Duodenal mucosa (tissue), 2 donors: ENCODE data around the gene ZFYVE28.
A peak's percentile ranks its signal among the peaks of the same experiment; 100 is the strongest.

Experiments
- H3K27ac ChIP-seq: one replicate; pipeline ENCODE4 v1.7.0; 2013; ENCODE audit warnings: low read depth, low read length
- H3K27me3 ChIP-seq, 2 donors: one replicate each; pipeline ENCODE4 v1.7.0; 2013; ENCODE audit warnings: low read length in 2 of 2, control low read depth in 1 of 2; ENCODE audit not compliant: insufficient read depth in 2 of 2, control insufficient read depth in 1 of 2
- H3K36me3 ChIP-seq, 2 donors: one replicate each; pipeline ENCODE4 v1.7.0; 2013; ENCODE audit warnings: low read length in 2 of 2, control low read depth in 1 of 2; ENCODE audit not compliant: insufficient read depth in 2 of 2, control insufficient read depth in 1 of 2
- H3K4me1 ChIP-seq, 2 donors: one replicate each; pipeline ENCODE4 v1.7.0; 2013; ENCODE audit warnings: low read length in 2 of 2, control low read depth in 1 of 2; ENCODE audit not compliant: insufficient read depth in 2 of 2, control insufficient read depth in 1 of 2
- H3K4me3 ChIP-seq, 2 donors: one replicate each; pipeline ENCODE4 v1.7.0; 2013; ENCODE audit warnings: low read length in 2 of 2, low read depth in 1 of 2
- H3K9ac ChIP-seq, 2 donors: one replicate each; pipeline ENCODE4 v1.7.0; 2013; ENCODE audit warnings: low read length in 2 of 2, low read depth in 1 of 2
- H3K9me3 ChIP-seq, 2 donors: one replicate each; pipeline ENCODE4 v1.7.0; 2013; ENCODE audit warnings: low read length in 2 of 2, control low read depth in 1 of 2; ENCODE audit not compliant: control insufficient read depth in 1 of 2

The ZFYVE28 gene

GRCh38 chr4:2416564-2417225 lies 1.8 kb downstream of the ZFYVE28 start:
- peaks cover 25 to 27% of the 10 kb centered on the region in 2 donors for H3K27me3 ChIP-seq
- H3K27ac ChIP-seq = no peak overlapping the region

GRCh38 chr4:2415881-2416563 lies 2.4 kb downstream of the ZFYVE28 start:
- Histone ChIP-seq H3K27me3 (peaks cover 23 to 27% of the 10 kb centered on the region in 2 donors), H3K9ac (peak overlapping the region; percentile 63 to 66), H3K36me3 (no peaks in the 10 kb centered on the region), H3K4me1 (peaks cover 51 to 53% of the 10 kb centered on the region in 2 donors), H3K9me3 (no peaks in the 10 kb centered on the region), H3K27ac (no peak overlapping the region), H3K4me3 (peak overlapping the region; percentile 66 to 78)

More at GRCh38 chr4:2416564-2417225, 1.8 kb downstream of the ZFYVE28 start:
- Histone ChIP-seq H3K36me3 (no peaks in the 10 kb centered on the region), H3K4me1 (peaks cover 46 to 49% of the 10 kb centered on the region in 2 donors), H3K9ac (peak overlapping the region; percentile 63 to 66), H3K4me3 (peak overlapping the region; percentile 66 to 78), H3K9me3 (no peaks in the 10 kb centered on the region)

- Histone ChIP-seq H3K4me1 (peaks cover 51 to 53% of the 10 kb centered on the region in 2 donors), H3K27me3 (peaks cover 15 to 21% of the 10 kb centered on the region in 2 donors), H3K4me3 (no peak overlapping the region), H3K36me3 (no peaks in the 10 kb centered on the region), H3K9me3 (no peaks in the 10 kb centered on the region), H3K9ac (no peak overlapping the region), H3K27ac (no peak overlapping the region)
Measured at GRCh38 chr4:2415213-2415612, 3.2 kb downstream of the ZFYVE28 start.

DNA sequence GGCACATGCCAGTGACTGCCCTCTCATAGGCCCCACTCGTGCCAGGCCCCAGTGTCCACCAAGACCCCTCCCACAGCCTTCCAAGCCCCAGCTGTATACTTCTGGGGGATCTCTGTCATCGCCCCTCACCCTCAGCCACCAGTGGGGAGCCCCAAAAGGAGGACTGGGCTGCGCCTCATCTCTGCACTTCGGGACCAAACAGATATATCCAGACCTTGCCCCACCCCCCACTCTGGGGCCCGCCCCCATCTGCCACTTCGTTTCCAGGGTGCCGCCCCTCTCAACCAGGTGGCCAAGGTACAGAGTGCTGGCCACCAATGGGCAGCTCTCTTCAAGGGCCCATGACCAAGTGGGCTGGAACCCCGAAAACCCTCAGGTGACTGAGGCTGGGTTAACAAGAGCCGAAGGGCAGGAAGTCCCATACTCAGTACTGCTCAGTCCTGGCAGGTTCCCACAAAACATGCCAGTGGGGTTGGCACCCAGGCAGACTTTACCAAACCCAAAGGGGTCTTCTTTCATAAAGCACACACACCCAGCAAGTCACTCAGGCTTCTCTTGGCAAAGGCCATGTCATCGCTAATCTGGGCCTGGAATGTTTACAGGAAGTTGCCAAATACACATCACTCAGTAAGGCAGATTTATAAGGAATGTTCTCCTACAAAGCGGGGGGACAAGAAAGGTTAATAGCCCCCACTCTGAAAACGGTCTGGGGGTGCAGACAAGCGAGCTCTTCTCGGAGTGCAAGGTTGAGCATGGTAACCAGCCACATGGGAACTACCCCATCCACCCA lies 4.4 kb downstream of the ZFYVE28 start:
- Histone ChIP-seq H3K9ac (peak overlapping the region; percentile 63 to 70), H3K27me3 (peaks cover 5 to 20% of the 10 kb centered on the region in 2 donors), H3K4me3 (peak overlapping the region; percentile 63 to 67), H3K36me3 (no peaks in the 10 kb centered on the region), H3K9me3 (no peaks in the 10 kb centered on the region), H3K27ac (peak overlapping the region; percentile 91), H3K4me1 (peaks cover 44 to 47% of the 10 kb centered on the region in 2 donors)

DNA sequence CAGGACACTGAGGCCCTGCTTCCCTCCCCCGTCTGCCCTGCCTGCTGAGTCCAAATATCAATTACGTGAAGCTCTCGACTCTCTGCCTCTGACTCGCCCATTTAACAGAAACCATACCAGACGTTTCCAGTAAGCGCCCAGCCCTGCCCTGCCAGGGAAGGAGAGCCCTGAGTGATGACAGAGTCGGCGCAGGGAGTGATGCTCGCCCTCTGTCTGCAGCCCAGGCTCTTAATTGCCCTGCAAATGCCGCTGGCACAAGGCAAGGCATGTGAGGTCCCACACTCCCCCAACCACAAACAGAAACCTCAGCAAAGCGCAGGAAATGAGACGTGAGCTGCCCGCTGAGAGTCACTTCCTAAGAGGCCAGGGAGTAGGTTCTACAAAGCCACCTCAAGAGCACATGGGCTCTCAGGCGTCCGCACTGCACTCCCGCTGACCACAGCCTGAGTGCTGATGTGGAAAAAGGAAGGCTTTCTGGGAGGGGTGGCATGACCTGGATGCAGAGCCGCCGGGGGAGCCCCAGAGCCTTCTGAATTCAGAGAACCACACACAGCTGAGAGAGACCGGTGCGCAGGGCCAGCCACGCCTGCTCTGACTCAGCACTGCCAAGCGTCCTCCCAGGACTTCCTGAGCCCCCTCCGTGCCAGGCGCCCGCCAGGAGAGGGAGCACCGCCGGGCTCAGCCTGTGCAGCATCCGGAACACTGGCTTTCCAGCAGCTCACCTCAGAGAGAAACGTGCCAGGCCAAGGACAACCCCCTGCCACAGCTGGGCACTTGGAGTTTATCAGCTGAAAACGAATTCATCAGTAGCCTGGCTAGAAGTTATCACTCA lies 5.3 kb downstream of the ZFYVE28 start:
- no peaks in the 10 kb centered on the region for H3K9me3 ChIP-seq
- peak overlapping the region; percentile 63 to 70 for H3K9ac ChIP-seq
- H3K4me1 ChIP-seq = peaks cover 44 to 45% of the 10 kb centered on the region in 2 donors
- H3K27me3 ChIP-seq = peaks cover 5 to 20% of the 10 kb centered on the region in 2 donors
- peak overlapping the region; percentile 91 for H3K27ac ChIP-seq
- H3K36me3 ChIP-seq = no peaks in the 10 kb centered on the region
- peak overlapping the region; percentile 63 to 67 for H3K4me3 ChIP-seq

DNA sequence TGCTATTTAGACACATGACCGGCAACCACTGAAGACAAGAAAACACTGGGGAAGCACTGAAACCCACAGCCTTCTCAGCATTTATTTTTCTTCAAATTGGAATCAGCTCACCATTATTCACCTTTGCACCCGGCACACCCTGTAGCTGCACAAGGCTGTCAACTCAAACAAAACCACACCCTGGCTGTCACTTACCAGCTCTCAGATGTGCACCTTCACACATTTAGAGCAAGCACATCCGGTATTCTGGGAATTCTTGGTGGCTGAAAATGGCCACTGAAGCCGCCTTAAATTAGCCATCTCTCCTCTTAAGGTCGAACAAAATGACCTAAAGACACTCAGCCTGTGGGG lies 5.9 kb downstream of the ZFYVE28 start:
- H3K27ac ChIP-seq = peak overlapping the region; percentile 91
- peak overlapping the region; percentile 63 to 67 for H3K4me3 ChIP-seq
- H3K27me3 ChIP-seq = peaks cover 5 to 15% of the 10 kb centered on the region in 2 donors
- no peaks in the 10 kb centered on the region for H3K36me3 ChIP-seq
- peak overlapping the region; percentile 63 to 70 for H3K9ac ChIP-seq
- H3K9me3 ChIP-seq = no peaks in the 10 kb centered on the region
- peaks cover 40 to 44% of the 10 kb centered on the region in 2 donors for H3K4me1 ChIP-seq

GRCh38 chr4:2411786-2412510 lies 6.5 kb downstream of the ZFYVE28 start:
- peaks cover 5 to 11% of the 10 kb centered on the region in 2 donors for H3K27me3 ChIP-seq
- peak overlapping the region; percentile 63 to 70 for H3K9ac ChIP-seq
- H3K4me3 ChIP-seq = peak overlapping the region; percentile 63 to 67
- H3K9me3 ChIP-seq = no peaks in the 10 kb centered on the region
- peak overlapping the region; percentile 91 for H3K27ac ChIP-seq
- peaks cover 39 to 44% of the 10 kb centered on the region in 2 donors for H3K4me1 ChIP-seq
- no peaks in the 10 kb centered on the region for H3K36me3 ChIP-seq

GRCh38 chr4:2409381-2409783 lies 9.1 kb downstream of the ZFYVE28 start:
- Histone ChIP-seq H3K4me3 (no peak overlapping the region), H3K27ac (no peak overlapping the region), H3K36me3 (no peaks in the 10 kb centered on the region), H3K9me3 (no peaks in the 10 kb centered on the region), H3K27me3 (no peaks in the 10 kb centered on the region), H3K4me1 (peaks cover 28 to 30% of the 10 kb centered on the region in 2 donors), H3K9ac (no peak overlapping the region)

DNA sequence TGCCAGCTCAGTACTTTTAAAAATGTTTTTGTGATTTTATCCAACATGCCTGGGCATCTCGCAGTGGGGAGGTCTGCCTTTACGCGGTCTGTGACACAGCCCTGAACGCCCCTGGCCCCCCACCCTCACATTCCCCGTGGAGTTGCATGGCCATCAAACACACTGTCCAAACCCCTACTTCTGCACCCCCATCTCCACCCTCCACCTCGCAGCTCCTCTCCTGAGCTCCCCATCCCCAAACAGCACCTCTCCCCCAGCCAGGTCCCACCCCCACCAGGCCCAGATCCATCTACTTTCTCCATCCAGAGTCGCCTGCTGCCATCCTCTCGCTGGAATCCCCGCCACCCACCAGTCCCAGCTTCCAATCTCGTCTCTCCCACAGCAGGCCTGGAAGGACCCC lies 9.5 kb downstream of the ZFYVE28 start:
- no peak overlapping the region for H3K9ac ChIP-seq
- no peak overlapping the region for H3K4me3 ChIP-seq
- H3K27me3 ChIP-seq = no peaks in the 10 kb centered on the region
- H3K27ac ChIP-seq = no peak overlapping the region
- H3K9me3 ChIP-seq = no peaks in the 10 kb centered on the region
- H3K36me3 ChIP-seq = no peaks in the 10 kb centered on the region
- H3K4me1 ChIP-seq = peaks cover 24 to 26% of the 10 kb centered on the region in 2 donors
